ENCODE data around the gene CLEC4G. TPM values are rescaled to one million over a fixed set of nuclear protein-coding genes. Genes with fewer than 3 reads are reported as not detected.
"Not testable (repeated sequence)": the region's sequence is repeated elsewhere in the genome, so short reads cannot be mapped to it uniquely, and the experiment has no call there.

The CLEC4G gene
- 0.82 TPM for total RNA-seq

DNA sequence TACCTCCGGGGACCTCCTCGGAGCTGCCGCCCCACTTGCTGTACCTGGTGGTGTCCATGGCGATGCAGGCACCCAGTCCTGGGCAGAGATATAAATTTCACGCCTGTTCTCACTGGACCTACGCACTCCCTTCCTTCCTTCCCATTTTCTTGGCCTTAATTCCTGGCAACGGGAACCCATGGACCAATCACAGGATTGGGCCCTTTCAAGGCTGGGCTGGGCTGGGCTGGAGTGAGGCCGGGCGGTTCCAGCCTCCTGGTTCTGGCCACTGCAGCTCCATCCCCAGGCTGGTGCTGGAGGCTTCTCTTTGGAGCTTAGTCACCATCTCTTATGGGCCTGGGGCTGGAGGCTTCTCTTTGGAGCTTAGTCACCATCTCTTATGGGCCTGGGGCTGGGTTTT lies at the start of gene CLEC4G:
Gene CLEC4G, minus strand, starts transcription at position 66 of the 400 bp plus-strand sequence. Its CDS starts 8 bp downstream, at position 58.
- FAIRE-seq (no peak), DNase-seq (ENCODE audit: low spot score in 2 of 2) (no peak)

GRCh38 chr19:7781157-7781556 lies 49.2 kb upstream of the CLEC4G start:
- no peak for FAIRE-seq
- DNase-seq (ENCODE audit: low spot score in 2 of 2): no peak

DNA sequence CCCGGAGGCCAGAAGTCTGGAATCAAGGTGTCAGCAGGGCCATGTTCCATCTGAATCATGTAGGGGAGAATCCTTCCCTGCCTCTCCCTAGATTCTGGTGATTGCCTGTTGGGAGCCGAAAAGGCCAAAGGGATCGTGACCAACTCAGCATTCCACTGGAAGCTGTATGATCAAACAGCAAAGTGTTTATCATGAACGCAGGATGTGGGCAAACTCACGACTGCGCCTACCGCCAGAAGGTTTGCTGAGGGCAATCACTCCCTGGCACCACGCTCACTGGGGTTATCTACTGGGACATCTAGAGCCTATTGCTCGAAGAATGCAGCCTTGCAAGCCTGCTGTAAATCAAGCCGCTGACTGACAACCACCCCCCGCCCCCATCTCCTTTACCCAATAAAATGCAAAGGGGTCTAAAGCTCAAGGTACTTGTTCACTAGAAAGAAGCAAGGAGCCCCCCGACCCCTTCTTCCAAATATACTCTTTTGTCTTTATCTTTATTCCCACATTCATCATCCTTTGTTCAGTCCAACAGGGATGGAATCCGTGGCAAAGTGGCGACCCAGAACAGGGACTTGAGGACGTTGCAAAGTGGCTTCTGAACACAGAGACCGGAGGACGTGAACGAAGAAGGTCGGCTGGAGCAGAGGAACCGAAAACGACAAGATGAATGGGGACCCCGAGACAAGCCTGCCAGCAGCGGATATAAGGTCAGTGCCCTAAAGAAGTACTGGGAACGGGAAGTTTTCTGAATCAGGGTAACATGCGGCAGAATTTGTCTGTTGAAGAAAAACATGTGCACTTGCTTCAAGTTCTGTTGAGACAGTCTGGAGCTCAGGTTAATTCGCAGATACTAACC lies 47.9 kb upstream of the CLEC4G start:
- no peak for FAIRE-seq
- no peak for DNase-seq (ENCODE audit: low spot score in 2 of 2)

DNA sequence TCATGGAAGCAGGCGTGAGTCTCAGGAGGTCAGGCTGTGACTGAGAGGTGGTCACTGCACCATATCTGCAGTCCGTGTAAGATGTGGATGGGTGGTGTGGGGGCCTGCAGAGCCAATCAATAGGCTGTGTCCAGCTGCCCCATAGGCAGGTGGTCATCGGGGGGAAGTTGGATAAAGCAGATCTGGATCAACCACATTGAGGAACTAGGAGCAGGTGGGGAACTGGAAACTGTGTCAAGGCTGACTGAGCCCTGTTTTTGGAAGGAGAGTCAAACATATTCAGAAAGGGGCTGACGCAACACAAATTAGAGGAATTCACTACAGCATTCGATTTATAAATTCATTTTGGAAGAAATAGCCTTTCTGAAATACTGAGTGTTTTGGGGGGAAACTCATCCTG lies 46.2 kb upstream of the CLEC4G start:
- FAIRE-seq: no peak

GRCh38 chr19:7775761-7776160 lies 43.9 kb upstream of the CLEC4G start:
- FAIRE-seq (no peak), DNase-seq (ENCODE audit: low spot score in 2 of 2) (no peak)

More for the DNA sequence above, 46.2 kb upstream of the CLEC4G start:
- no peak for DNase-seq (ENCODE audit: low spot score in 2 of 2)

GRCh38 chr19:7773841-7774240 lies 41.9 kb upstream of the CLEC4G start:
- FAIRE-seq: no peak
- no peak for DNase-seq (ENCODE audit: low spot score in 2 of 2)

- DNase-seq (ENCODE audit: low spot score in 2 of 2): no peak
- no peak for FAIRE-seq
Measured at GRCh38 chr19:7772752-7773291, 40.9 kb upstream of the CLEC4G start.

DNA sequence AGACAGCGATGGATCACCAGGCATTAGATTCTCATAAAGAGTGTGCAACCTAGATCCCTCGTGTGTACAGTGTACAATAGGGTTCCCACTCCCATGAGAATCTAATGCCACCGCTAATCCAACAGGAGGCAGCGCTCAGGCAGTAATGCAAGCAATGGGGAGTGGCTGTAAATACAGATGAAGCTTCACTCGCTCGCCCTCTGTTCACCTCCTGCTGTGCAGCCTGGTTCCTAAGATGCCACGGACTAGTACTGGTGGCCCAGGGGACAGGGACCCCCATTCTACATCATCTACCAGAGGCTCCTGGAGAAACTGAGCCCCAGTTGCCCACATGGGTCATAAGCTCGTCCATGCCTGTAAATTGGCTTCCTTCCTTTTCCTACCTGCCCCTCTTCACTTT lies 39.2 kb upstream of the CLEC4G start:
- no peak for DNase-seq (ENCODE audit: low spot score in 2 of 2)
- no peak for FAIRE-seq

- no peak for DNase-seq (ENCODE audit: low spot score in 2 of 2)
- FAIRE-seq: no peak
Measured at GRCh38 chr19:7769171-7769570, 37.3 kb upstream of the CLEC4G start.

- DNase-seq (ENCODE audit: low spot score in 2 of 2) (no peak), FAIRE-seq (no peak)
Measured at GRCh38 chr19:7767487-7767886, 35.6 kb upstream of the CLEC4G start.

DNA sequence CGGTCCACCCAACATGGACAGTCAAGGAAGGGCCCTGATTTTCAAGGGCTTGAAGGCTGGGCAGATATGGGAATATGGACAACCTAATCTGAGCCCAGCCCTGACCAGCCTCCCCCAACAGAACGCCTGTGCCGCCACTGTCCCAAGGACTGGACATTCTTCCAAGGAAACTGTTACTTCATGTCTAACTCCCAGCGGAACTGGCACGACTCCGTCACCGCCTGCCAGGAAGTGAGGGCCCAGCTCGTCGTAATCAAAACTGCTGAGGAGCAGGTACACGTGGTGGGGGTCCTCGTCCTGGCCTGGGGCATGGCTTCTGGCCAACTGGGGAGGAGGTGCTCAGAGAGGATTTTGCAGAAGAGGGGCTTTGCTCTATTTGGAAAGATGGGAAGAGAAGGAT lies 34.6 kb upstream of the CLEC4G start:
- no peak for FAIRE-seq

DNA sequence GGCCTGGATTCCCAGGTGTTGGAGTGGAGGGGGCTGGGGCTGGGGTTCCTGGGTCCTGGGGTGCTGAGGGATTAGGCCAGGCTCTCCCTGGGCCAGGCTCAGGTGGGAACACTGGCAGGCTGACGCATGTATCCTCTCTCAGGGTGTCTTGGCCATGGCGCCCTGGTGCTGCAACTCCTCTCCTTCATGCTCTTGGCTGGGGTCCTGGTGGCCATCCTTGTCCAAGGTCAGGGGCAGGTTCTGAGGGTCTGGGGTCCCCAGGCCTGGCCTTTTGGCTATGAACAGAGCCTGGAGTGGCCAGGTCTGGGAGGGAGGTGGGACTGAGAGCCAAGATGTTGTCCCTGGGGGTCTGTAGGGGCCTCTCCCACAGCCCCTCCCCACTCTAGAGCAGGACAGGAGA lies 33.1 kb upstream of the CLEC4G start:
- DNase-seq (ENCODE audit: low spot score in 2 of 2); FAIRE-seq: not testable (repeated sequence)

More for the DNA sequence above, 34.6 kb upstream of the CLEC4G start:
- DNase-seq (ENCODE audit: low spot score in 2 of 2): no peak

DNA sequence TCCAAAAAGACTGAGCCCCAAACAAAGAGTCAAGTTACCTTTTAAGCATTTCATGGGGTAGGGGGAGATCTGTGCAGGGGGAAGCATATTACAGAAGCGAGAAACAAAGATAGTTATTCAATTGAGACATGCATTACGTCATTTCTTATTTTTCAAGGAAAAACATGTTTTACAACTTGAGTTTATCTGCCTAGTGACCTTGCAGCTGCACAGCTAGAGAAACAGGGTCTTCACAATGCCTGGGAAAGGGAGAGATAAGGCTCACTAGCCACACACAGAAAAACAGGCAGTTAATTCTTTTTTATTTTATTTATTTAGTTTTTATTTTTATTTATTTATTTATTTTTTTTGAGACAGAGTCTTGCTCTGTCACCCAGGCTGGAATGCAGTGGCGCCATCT lies 32.2 kb upstream of the CLEC4G start:
- not testable (repeated sequence) for FAIRE-seq; DNase-seq (ENCODE audit: low spot score in 2 of 2)

GRCh38 chr19:7763696-7764095 lies 31.8 kb upstream of the CLEC4G start:
- FAIRE-seq: no peak
- no peak for DNase-seq (ENCODE audit: low spot score in 2 of 2)

GRCh38 chr19:7762719-7763293 lies 30.9 kb upstream of the CLEC4G start, which contains the start of gene CLEC4M:
Gene CLEC4M (plus strand): TSS chr19:7763243. CDS start chr19:7763267, 24 bp downstream.
- FAIRE-seq: no peak
- no peak for DNase-seq (ENCODE audit: low spot score in 2 of 2)

DNA sequence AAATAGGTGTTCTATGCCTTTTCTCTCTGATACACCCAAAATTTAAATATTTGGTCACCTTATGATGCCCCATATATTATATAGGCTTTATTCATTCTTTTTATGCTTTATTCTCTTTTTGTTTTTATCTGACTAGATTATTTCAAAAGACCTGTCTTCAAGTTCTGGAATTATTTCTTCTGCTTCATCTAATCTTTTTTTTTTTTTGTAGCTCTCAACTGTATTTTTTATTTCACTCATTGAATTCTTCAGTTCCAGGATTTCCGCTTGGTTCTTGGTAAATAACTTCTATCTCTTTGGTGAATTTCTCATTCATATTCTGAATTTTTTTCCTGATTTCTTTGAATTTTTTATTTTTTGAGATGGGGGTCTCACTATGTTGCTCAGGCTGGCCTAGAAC lies 27.2 kb upstream of the CLEC4G start:
- FAIRE-seq: no peak
- DNase-seq (ENCODE audit: low spot score in 2 of 2): no peak

DNA sequence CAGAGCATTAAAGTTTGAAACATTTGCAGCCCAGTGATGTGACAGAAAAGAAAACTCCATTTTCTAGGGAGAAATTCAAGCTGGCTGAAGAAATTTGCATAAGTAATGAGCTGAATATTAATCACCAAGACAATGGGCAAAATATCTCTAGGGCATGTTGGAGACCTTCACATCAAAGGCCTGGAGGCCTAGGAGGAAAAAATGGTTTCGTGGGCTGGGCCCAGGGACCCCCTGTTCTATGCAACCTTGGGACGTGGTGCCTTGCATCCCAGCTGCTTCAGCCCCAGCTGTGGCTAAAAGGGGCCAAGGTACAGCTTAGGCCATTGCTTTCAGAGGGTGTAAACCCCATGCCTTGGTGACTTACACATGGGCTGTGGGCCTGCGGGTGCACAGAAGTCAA lies 25.4 kb upstream of the CLEC4G start:
- no peak for DNase-seq (ENCODE audit: low spot score in 2 of 2)
- FAIRE-seq: no peak

DNA sequence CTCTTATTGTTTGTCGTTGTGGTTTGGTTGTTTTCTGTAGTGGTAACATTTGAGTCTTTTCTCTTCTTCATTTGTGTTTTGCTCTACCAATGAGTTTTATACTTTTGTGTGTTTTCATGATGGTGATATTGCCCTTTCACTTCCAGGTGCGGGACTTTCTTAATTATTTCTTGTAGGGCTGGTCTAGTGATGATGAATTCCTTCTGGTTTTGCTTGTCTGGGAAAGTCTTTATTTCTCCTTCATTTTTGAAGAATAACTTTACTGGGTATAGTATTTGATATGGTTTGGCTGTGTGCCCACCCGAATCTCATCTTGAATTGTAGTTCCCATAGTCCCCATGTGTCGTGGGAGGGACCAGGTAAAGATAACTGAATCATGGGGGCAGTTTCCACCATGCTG lies 24.3 kb upstream of the CLEC4G start:
- DNase-seq (ENCODE audit: low spot score in 2 of 2) (no peak), FAIRE-seq (no peak)

DNA sequence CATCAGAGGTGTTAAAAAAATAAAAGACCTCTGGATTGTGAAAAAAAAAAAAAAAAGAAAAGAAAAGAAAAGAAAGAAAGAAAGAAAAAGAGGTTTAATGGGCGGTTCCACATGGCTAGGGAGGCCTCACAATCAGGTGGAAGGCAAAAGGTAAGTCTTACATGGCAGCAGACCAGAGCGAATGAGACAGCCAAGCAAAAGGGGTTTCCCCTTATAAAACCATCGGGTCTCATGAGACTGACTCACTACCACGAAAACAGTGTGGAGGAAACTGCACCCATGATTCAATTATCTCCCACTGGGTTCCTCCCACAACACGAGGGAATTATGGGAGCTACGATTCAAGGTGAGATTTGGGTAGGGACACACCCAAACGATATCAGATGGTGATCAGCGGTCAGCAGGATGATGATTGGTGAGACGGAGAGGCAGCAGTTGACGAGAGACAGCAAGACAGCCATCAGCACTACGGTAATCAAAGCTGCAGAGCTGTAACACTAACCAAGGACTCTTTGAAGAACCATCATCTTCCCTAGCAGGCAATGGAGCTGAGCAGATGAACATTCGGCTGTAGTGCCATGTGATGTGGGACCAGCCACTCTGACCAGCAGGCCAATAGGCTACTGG lies 19.4 kb upstream of the CLEC4G start:
- no peak for FAIRE-seq

DNA sequence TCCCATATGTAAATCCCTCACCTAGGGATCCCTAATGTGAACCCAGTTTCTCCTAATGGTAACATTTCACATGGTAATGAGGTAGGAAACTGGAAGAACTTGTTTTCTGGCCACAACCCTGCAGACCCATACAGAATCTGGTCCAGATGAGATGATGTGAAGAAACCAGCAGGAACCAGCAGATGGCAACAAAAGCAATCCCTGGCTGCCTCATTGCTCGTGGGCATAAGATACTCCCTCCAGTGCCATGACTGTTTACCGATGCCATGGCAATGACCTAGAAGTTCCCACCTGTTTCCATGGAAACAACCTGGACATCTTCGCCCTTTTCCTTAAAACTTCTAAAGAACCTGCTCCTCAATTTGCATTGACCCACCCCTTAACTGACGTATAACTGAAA lies 16.8 kb upstream of the CLEC4G start:
- FAIRE-seq: no peak

More for the DNA sequence above, 19.4 kb upstream of the CLEC4G start:
- DNase-seq (ENCODE audit: low spot score in 2 of 2): no peak

DNA sequence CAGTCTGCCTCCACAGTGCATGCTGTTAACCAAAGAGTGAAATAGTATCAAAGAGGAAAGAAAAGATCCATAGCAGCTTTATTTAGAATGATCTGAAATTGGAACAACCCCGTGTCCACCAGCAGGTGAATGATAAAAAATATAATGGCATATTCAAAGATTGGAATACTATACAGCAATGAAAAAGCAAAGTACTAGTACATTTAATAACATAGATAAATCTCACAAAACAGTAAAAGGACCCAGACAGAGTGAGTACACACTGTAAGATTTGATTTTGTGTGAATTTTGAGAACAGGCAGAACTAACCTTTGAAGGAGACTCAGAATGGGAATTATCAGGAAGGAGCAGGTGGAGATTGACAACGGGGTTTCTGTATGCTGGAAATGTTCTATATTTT lies 16.3 kb upstream of the CLEC4G start:
- no peak for DNase-seq (ENCODE audit: low spot score in 2 of 2)
- no peak for FAIRE-seq

More for the DNA sequence above, 16.8 kb upstream of the CLEC4G start:
- no peak for DNase-seq (ENCODE audit: low spot score in 2 of 2)

Data from frontal cortex (tissue), 4 donors.